Measurements from ENCODE around the gene SRSF11.
A peak's percentile ranks its signal among the peaks of the same experiment; 100 is the strongest.

Gene SRSF11

DNA sequence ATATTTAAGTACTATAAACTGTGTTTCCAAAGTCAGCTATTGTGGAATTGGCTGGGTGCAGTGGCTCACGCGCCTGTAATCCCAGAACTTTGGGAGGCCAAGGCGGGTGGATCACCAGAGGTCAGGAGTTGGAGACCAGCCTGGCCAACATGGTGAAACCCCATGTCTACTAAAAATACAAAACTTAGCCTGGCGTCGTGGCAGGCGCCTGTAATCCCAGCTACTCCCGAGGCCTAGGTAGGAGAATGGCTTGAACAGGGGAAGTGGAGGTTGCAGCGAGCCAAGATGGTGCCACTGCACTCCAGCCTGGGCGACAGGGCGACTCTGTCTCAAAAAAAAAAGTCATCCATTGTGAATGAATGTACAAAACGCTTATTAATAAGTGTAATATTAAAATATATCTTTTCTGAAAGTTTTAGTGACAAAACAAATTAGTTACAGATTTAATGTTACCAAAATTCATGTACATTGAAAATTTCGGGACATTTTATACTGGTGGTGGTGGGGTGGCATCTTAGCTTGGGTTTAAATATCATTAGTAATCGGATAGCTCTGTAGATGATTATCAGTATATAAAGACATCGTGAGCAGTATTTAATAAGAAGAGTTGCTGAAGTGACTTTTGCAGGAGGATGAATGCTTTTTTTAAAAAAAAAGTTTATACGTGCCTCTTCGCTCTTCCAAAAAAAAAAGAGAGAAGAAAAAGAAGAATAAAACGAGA is 503 bp upstream of the SRSF11 start:
- DNase-seq (ENCODE audit: low spot score): no peak

- DNase-seq (ENCODE audit: low spot score): no peak
Observed at GRCh38 chr1:70222716-70223235, 1.6 kb downstream of the SRSF11 start.

- no peak for DNase-seq (ENCODE audit: low spot score)
Observed at GRCh38 chr1:70224954-70225353, 3.8 kb downstream of the SRSF11 start.

DNA sequence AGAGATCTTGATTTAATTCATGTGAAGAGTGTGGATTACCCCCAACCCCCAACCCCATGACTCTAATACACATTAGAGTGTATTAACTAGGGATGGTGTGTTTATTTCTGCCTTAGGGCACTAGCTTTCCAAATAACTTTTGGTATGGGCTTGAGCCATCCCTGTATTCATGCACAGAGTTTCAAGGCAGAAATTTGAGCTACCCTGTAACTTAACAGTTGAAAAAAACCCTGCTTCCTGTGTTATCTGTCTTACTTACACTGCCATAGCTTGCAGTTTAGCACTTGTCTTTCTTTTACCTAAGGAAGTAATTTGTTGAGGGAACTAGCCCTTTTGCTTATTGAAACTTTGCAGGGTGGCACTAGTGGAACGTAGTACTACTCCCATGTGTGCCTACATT is 6.3 kb downstream of the SRSF11 start:
- no peak for DNase-seq (ENCODE audit: low spot score)

- no peak for DNase-seq (ENCODE audit: low spot score)
Observed at GRCh38 chr1:70228670-70229069, 7.5 kb downstream of the SRSF11 start.

DNA sequence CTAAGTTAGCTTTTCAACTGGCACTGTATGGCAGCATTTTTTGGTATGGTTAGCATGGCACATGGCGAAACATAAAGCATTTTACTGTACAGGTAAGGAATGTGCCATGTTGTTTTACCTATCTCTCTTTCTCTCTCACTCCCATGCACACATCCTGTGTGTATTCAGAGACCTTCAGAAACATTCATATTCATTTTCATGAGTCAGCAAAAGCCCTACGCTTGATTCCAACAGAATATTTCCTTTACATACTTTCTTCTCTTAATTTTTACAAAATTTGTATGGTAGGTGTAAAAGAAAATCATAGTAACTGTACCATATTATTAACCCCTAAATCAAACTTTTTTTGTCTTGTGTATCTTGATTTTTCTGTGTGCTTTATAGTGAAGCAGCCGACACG is 10.3 kb downstream of the SRSF11 start:
- no peak for DNase-seq (ENCODE audit: low spot score)

DNA sequence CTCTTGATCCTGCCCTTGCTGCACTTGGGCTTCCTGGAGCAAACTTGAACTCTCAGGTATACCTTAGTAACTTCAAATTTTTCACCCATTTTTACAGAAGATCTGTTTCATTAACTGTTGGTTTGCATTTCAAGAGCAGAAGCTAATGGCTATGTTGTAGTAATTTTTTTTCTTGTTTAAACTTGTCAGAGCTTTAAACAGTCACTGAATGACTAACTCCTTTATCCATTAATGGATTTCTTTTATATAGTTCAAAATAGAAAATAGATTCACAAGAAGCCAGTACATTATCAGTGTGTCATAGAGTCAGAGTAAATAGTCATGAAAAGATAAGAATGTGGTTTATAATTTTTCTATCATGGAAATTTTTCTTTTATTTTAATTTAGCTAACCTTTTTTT is 13.6 kb downstream of the SRSF11 start:
- no peak for DNase-seq (ENCODE audit: low spot score)

DNA sequence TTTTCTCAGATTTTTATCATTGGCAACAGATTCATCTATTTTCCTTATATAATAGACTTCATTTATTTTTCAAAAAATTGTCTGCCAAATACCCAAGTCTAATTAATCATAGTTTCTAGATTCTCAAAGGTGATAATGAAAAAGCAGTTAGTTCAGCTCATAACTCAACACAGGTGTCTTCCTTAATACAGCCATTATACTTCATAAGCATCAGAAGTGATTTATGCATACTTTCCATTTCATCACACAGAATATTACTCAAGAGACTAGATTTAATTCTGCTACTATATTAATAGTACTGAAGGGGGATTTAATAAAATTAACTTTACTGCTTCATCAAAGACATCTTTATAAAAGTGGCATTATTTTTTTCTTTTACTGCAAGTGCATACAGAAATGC is 18.8 kb downstream of the SRSF11 start:
- DNase-seq (ENCODE audit: low spot score): no peak

DNA sequence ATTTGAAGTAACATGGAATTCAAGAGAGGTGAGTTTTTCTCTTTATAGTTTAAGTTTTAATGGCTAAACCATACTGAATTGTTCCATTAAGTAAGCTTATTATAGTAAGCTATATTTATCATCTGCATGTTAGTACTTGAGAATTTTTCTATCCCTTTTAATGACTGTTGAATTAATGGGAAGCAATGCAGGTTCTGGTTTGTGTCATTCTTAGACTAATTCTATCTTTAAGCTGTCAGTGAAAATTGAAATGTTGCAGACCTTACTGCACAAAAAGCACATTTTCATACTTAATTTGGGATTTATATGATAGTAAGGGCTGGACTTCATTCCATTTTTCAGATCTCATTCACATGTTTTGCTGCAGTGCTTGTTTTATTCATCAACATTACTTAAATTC is 25.9 kb downstream of the SRSF11 start:
- no peak for DNase-seq (ENCODE audit: low spot score)

DNA sequence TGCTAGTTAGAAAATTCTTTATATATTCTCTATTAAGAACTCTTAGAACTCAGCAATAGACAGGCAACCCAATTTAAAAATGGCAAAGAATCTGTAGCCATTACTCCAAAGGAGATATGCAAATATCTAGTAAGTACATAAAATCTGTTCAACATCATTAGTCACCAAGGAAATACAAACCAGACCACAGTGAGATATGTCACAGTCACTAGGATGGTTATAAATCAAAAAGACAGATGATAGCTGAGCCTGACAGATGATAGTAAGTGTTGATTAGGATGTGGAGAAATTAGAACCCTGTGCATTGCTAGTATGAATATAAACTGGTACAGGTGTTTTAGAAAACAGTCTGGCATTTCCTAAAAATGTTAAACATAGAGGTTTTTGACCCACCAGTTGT is 26.6 kb downstream of the SRSF11 start:
- peak; percentile 15 for DNase-seq (ENCODE audit: low spot score)

- no peak for DNase-seq (ENCODE audit: low spot score)
Observed at GRCh38 chr1:70248729-70249128, 27.5 kb downstream of the SRSF11 start.

DNA sequence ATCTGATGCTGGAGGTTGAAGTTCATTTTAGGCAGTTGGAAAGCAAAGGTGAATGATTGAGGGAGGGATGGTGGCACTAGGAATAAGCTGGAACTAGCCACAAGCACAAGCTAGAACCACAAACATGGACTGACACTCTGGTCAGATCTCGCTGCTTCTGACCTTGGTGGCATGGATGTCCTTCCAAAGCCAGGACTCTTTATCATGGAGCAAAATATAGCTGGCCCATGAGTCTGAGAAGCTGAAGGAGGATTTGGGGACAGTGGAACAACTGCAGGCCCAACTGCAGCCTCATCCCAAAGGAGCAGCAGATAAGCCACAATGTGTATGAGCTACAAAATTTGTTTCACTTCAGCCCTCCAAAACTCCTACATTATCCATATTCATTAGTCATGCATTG is 35.5 kb downstream of the SRSF11 start:
- DNase-seq (ENCODE audit: low spot score): no peak

GRCh38 chr1:70264839-70265238 is 43.7 kb downstream of the SRSF11 start:
- no peak for DNase-seq (ENCODE audit: low spot score)

DNA sequence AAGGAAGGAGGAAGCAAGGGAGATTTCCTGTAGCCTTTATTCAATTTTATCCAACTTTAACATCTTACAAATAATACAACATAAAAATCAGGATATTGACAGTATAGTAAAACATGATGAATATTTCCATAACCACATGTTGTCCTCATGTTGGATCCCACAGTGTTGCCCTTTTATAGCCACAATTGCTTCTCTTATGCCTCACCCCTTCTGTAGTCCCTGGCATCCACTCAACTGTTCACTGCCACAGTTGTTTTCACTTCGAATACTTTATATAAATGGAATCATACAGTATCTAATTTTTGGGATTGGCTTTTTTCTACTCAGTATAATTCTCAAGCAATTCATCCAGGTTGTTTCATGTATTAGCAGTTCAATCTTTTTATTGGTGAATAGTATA is 44.8 kb downstream of the SRSF11 start:
- DNase-seq (ENCODE audit: low spot score): no peak

DNA sequence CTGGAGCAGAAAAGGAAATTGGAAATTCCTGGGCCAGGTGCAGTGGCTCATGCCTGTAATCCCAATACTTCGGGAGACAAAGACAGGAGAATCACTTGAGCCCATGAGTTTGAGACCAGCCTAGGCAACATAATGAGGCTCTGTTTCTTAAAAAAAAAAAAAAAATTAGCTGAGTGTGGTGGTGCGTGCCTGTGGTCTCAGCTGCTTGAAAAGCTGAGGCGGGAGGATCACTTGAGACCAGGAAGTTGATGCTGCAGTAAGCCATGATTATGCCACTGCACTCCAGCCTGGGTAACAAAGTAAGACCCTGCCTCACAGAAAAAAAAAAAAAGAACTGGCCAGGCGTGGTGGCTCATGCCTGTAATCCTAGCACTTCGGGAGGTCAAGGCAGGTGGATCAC is 56.7 kb downstream of the SRSF11 start:
- no peak for DNase-seq (ENCODE audit: low spot score)

GRCh38 chr1:70278710-70279109 is 57.5 kb downstream of the SRSF11 start:
- no peak for DNase-seq (ENCODE audit: low spot score)

DNA sequence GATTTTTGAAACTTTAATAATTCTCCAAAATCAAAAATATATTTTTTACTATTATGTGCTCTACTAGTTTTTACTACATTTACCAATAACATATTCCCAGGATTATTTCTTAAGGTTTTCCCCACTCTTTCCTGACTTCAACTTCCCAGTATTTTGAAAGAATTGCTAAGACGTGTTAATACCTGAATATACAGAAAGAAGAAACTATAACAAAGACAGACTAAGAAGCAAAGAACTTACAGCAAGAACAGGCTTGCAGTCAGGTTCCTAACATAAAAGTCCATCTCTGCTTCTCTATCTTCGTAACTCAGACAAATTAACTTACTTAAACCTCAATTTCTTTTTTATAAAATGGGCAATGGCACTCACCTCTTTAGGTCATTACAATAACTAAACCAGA is 63.2 kb downstream of the SRSF11 start:
- DNase-seq (ENCODE audit: low spot score): no peak

DNA sequence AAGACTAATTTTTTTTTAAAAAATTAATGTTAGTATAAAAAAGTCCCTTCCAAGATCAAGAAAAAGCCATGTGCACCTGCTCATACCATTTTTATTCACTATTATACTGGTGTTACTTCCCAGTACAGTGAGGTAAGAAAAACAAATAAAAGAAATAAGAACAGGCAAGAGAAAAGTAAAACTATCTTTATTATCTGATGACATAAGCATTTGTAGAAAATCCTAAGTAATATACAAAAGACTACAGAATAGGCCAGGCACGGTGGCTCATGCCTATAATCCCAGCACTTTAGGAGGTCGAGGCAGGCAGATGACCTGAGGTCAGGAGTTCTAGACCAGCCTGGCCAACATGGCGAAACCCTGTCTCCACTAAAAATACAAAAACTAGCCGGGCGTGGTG is 65.3 kb downstream of the SRSF11 start:
- no peak for DNase-seq (ENCODE audit: low spot score)

GRCh38 chr1:70288166-70288565 is 67.0 kb downstream of the SRSF11 start:
- no peak for DNase-seq (ENCODE audit: low spot score)

GRCh38 chr1:70290218-70290617 is 69.0 kb downstream of the SRSF11 start:
- no peak for DNase-seq (ENCODE audit: low spot score)

DNA sequence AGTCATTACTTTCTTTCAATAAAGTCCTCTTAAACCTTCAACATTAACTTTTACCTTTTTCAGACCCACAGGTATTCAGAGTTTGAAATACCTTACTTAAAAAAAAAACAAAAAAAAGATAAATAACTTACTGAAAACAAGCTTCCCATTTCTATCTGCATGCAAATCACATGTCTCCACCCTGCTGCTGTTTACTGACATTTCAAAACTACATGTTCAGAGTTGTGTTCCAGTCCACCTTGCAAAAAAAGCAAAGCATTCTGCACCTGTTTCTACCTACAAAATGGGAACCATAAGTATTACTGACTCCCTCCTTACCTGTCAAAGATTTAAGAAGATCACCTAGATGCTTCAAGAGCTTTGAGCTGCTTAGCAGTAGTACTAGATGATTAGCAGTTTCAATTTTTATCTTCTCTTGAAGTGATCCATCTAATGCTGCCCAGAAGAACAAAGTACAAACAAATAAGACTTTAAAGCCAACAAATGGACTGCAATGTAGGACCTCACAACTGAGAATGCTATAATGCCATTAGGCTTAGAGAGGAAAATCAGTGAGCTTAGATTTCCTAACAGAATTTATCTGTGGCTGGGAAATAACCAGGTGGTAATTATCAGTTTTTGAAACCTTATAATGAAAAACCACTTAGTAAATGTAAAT is 72.1 kb downstream of the SRSF11 start:
- DNase-seq (ENCODE audit: low spot score): no peak

DNA sequence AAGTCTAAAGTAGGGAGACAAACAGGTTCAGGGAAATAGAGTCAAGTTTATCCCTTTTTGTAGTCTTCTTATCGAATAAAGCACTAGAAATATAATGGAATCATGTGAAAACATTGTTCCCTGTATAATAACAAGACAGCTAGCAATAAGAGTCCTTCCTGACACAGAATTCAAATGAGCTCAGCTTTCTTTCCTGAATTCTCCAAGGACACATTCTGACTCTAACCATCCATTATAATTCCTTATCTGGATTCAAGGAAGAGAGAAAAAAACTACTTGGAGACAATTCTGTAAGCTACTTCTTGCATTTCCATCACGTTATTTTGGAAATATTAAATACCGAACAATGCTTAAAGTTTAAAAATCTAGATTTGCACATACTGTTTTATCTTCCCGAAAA is 74.6 kb downstream of the SRSF11 start:
- DNase-seq (ENCODE audit: low spot score): no peak

DNA sequence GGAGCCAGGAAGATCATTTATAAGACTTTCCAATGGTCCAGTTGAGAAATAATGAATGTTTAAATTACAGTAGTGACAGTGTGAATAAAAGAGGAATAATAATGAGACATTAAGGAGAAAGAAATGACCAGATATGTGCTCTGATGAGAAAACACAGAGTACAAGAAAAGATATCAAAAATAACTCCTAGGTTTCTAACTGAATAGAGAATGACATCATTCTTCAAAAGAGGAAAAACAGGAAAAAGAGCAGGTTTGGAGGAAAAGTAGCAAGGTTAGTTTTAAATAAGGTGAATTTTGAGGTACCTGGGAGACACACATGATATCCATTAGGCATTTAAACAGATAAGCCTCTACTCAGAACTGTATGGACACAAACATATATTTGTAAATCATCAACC is 78.3 kb downstream of the SRSF11 start:
- no peak for DNase-seq (ENCODE audit: low spot score)

All from activated CD4-positive, alpha-beta T cell treated with anti-CD3 and anti-CD28 coated beads, Interleukin-2, Interleukin-4, amounts not matched to agents 100 ng/mL and 50 ng/mL, durations not matched to agents 16 hours and 8 hours (primary cell).